Choroid plexus epithelial cell (primary cell): ENCODE data around the gene CELF2.

ENCODE experiments used
- DNase-seq: peaks from one replicate; pipeline ENCODE4 v3.0.0-alpha.2; 2010; ENCODE audit warnings: low read depth
- H3K4me3 ChIP-seq: 2 replicates; pipeline ENCODE4 v1.5.1; 2011; ENCODE audit warnings: low read depth, mild to moderate bottlenecking, control low read depth, low read length, moderate library complexity
- CTCF ChIP-seq: conservative IDR thresholded peaks from 2 replicates; pipeline ENCODE4 v1.5.1; 2011; ENCODE audit warnings: low read depth, mild to moderate bottlenecking, control low read depth, inconsistent platforms, low read length, moderate library complexity

The CELF2 gene

GRCh38 chr10:11175823-11176243 lies 158.2 kb downstream of the CELF2 start:
- no peak overlapping the region for H3K4me3 ChIP-seq
- TF ChIP-seq CTCF, result no peak
- no peak for DNase-seq

- H3K4me3 ChIP-seq, result no peak overlapping the region
- no peak for DNase-seq
- no peak for TF ChIP-seq CTCF
Observed at GRCh38 chr10:11176746-11177145, 159.1 kb downstream of the CELF2 start.

- no peak for DNase-seq
- TF ChIP-seq CTCF, result no peak
- no peak overlapping the region for H3K4me3 ChIP-seq
Observed at GRCh38 chr10:11177381-11177780, 159.7 kb downstream of the CELF2 start.

- no peak for DNase-seq
- no peak for TF ChIP-seq CTCF
- H3K4me3 ChIP-seq, result no peak overlapping the region
Observed at GRCh38 chr10:11177926-11178471, 160.3 kb downstream of the CELF2 start.

- no peak for TF ChIP-seq CTCF
- H3K4me3 ChIP-seq, result no peak overlapping the region
- no peak for DNase-seq
Observed at GRCh38 chr10:11178606-11179515, 161.2 kb downstream of the CELF2 start.

GRCh38 chr10:11179516-11180105 lies 161.9 kb downstream of the CELF2 start:
- no peak for DNase-seq
- no peak overlapping the region for H3K4me3 ChIP-seq
- TF ChIP-seq CTCF, result no peak
